SK-N-SH treated with all-trans-retinoic acid at 6 μM for 48 hours (cell line): ENCODE data around the gene HSPA8.

Experiments
- ARNTL ChIP-seq: fragments of 450-650 bp; formaldehyde crosslinking; IDR thresholded peaks from 2 replicates; pipeline ENCODE4 v1.5.0; 2020; ENCODE audit warnings: low read depth, mild to moderate bottlenecking, moderate library complexity, borderline replicate concordance
- BACH2 ChIP-seq: fragments of 250-450 bp; sonication (Bioruptor Pico); IDR thresholded peaks from 2 replicates; pipeline ENCODE4 v1.9.0; 2021; ENCODE audit warnings: mild to moderate bottlenecking, borderline replicate concordance
- ISL1 ChIP-seq: fragments of 250-450 bp; sonication (Bioruptor Pico); IDR thresholded peaks from 2 replicates; pipeline ENCODE4 v2.1.2; 2022; ENCODE audit warnings: mild to moderate bottlenecking, moderate library complexity
- OSR1 ChIP-seq: fragments of 250-450 bp; sonication (Bioruptor Pico); IDR thresholded peaks from 2 replicates; pipeline ENCODE4 v1.8.0; 2022; ENCODE audit warnings: moderate library complexity, mild to moderate bottlenecking, inconsistent platforms
- PATZ1 ChIP-seq: fragments of 250-450 bp; sonication (Bioruptor Pico); IDR thresholded peaks from 2 replicates; pipeline ENCODE4 v1.8.0; 2020; ENCODE audit warnings: mild to moderate bottlenecking, moderate library complexity, borderline replicate concordance
- PPARA ChIP-seq: fragments of 250-450 bp; sonication (Bioruptor Pico); IDR thresholded peaks from 2 replicates; pipeline ENCODE4 v1.5.0; 2020; ENCODE audit warnings: mild to moderate bottlenecking, borderline replicate concordance
- TCF4 ChIP-seq: fragments of 250-450 bp; sonication (Bioruptor Pico); IDR thresholded peaks from 2 replicates; pipeline ENCODE4 v1.8.0; 2021; ENCODE audit warnings: mild to moderate bottlenecking, moderate library complexity, borderline replicate concordance
- TSHZ2 ChIP-seq: fragments of 250-450 bp; sonication (Bioruptor Pico); IDR thresholded peaks from 2 replicates; pipeline ENCODE4 v1.5.0; 2020; ENCODE audit warnings: mild to moderate bottlenecking, moderate library complexity
- ZC3H10 ChIP-seq: fragments of 250-450 bp; sonication (Bioruptor Pico); IDR thresholded peaks from 2 replicates; pipeline ENCODE4 v1.5.1; 2021; ENCODE audit warnings: mild to moderate bottlenecking, moderate library complexity
- ZFP3 ChIP-seq: fragments of 250-450 bp; sonication (Bioruptor Pico); IDR thresholded peaks from 2 replicates; pipeline ENCODE4 v1.5.0; 2020; ENCODE audit warnings: mild to moderate bottlenecking, moderate library complexity
- ZFP30 ChIP-seq: fragments of 450-650 bp; formaldehyde crosslinking; IDR thresholded peaks from 2 replicates; pipeline ENCODE4 v1.5.0; 2022; ENCODE audit warnings: mild to moderate bottlenecking, moderate library complexity
- ZNF70 ChIP-seq: fragments of 450-650 bp; formaldehyde crosslinking; IDR thresholded peaks from 2 replicates; pipeline ENCODE4 v1.5.0; 2020; ENCODE audit warnings: mild to moderate bottlenecking, moderate library complexity

GRCh38 chr11:123103326-123103980 is 41.5 kb upstream of the HSPA8 start:
- TF ChIP-seq ZFP30 (CRISPR knock-in tag) = no peak
- no peak for TF ChIP-seq PATZ1 (CRISPR knock-in tag)
- TF ChIP-seq BACH2 (CRISPR knock-in tag) = no peak
- TF ChIP-seq OSR1 (CRISPR knock-in tag) = no peak
- no peak for TF ChIP-seq PPARA (CRISPR knock-in tag)
- no peak for TF ChIP-seq ZC3H10 (CRISPR knock-in tag)
- TF ChIP-seq TCF4 = no peak
- no peak for TF ChIP-seq TSHZ2 (CRISPR knock-in tag)
- no peak for TF ChIP-seq ISL1 (CRISPR knock-in tag)
- peak; percentile 84 for TF ChIP-seq ZNF70
- TF ChIP-seq ARNTL = no peak
- no peak for TF ChIP-seq ZFP3
